NCI-H345 treated with DMSO at 0.1 percent for 48 hours (cell line): ENCODE measurements around the gene PSMB2.
"Not testable (repeated sequence)": the region's sequence is repeated elsewhere in the genome, so short reads cannot be mapped to it uniquely, and the experiment has no call there.

Experiments used
- DNase-seq: peaks from one replicate; lab custom pipeline; 2025; ENCODE audit not compliant: unreplicated experiment; lab: John Stamatoyannopoulos, UW

Gene PSMB2

DNA sequence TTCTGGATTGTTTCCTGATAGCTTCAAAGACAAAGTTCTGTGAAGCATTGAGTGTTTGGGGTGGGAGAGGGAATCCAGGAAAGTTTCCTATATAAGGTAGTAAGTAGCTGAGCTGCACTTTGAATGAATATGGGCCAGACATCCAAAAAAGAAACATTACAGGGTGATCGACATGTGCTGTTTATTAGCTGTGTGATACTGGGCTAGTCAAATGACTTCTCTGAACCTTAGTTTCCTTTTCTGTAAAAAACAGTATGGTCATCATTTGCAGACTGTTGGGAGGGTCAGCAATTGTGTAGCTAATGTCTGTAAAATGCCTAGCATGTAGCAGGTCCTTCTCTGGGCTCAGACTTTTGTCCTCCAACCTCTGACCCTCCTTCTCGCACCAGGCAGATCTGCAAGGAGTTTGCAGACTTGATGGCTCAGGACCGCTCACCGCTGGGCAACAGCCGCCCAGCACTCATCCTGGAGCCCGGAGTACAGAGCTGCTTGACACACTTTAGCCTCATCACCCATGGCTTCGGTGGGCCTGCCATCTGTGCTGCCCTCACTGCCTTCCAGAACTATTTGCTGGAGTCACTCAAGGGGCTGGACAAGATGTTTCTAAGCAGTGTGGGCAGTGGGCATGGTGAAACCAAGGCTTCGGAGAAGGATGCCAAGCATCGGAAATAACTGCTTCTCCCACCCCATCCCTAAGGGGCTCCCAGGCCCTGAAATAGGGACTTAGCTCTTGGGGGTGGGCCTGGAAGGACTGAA, 47.1 kb downstream of the PSMB2 start:
- DNase-seq = no peak

DNA sequence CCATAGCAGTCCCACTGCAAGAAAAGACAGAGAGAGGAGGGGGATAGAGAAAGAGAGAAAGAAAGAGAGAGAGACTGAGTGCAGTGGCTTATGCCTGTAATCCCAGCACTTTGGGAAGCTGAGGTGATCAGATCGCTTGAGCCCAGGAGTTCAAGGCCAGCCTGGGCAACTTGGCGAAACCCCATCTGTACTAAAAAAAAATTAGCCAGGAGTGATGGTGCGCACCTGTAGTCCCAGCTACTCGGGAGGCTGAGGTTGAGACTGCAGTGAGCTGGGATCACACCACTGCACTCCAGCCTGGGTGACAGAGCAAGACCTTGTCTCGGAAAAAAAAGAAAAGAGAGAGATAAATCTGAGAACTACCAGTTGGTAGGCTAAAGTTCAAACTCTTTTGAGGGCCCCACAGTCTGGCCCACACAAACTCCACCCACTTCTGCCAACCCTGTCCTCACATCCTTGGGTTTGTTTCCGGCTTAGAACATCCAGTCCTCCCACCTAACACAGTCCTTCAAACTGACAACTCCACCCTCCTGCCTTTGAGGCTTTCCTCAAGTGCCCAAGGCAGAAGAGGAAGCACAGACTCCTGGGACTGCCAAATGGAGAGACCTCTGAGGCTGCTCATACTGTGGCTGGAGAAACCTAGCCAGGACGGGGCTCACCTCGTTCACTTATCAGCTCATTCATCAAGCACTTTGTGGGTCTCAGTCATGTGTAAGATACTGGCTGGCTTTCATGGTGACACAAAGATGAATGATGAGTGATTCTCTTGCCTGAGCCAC, 48.1 kb downstream of the PSMB2 start:
- no peak for DNase-seq

DNA sequence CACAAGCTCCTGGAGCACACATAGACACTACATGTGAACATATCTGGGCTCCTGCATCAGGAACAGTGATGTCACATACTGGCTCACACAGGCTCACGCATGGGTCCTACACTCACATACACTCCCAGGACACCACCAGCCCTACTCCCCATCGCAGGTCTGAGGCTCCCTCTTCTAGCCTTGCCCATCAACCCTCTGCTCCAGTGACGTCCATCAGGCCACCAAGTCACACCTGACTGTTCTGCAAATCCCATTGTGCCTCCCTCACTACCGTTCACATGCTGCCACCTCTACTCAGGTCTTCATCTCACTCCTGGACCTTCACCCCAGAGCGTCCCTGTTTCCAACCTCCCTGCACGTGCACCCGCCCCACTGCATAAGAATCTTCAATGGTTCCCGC, 50.1 kb downstream of the PSMB2 start:
- no peak for DNase-seq

DNA sequence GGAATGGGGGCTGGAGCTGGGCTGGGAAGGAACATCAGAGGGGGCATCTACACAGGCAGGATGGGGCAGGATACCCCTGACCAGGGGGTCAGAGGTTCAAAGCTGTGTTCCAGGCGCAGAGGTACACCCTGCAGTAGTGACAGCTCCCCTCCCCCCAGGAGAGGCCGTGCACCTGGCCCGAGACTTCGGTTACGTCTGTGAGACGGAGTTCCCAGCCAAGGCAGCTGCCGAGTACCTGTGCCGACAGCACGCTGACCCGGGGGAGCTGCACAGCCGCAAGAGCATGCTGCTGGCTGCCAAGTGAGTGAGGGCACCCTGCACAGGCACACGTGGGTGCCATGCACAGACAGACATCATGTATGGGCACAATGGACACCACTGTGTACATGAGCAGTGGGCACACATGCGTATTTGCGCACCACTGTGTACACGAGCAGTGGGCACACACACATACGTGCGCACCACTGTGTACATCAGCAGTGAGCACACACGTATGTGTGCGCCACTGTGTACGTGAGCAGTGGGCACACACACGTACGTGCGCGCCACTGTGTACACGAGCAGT, 50.8 kb downstream of the PSMB2 start:
- DNase-seq = no peak

DNA sequence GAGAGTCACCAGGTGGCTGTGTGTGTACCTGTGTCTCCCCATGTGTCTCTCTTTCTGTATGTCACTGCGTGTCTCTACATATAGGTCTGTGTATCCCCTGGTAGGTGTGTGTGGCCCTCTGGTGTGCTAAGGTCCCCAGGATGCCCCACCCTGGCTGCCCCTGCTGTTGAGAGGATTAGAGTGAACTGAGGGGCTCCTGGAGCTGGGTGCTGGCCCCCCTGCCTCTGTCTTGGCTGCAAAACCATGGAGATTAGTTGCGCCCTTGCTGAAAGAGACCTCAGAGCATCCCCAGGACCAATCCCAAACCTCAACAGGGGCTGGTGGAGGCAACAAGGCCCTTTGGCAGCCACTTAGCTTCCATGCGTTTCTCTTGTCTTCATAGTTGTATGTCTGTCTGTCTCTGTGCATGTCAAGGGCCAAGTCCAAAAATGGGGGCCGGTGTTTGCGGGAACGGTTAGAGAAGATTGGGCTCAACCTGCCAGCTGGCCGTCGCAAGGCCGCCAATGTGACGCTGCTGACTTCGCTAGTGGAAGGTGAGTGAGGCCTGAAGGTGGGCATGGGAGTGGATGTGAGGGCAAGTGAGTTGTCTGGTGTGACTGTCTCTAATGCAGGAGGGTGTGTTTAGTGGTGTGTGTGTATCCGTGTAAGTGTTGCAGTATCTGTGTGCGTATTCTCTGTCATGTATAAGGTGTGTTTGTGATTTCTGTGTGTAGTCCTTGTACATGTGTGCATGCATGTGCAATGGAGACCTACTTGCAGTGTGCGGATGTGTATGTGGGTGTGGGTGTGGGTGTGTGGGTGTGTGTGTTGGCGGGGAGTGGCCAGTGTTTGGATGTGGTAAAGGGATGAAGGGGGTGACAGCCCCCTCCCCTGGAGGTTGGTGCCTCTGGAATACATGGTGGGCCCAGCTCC, 51.6 kb downstream of the PSMB2 start:
- DNase-seq = no peak

DNA sequence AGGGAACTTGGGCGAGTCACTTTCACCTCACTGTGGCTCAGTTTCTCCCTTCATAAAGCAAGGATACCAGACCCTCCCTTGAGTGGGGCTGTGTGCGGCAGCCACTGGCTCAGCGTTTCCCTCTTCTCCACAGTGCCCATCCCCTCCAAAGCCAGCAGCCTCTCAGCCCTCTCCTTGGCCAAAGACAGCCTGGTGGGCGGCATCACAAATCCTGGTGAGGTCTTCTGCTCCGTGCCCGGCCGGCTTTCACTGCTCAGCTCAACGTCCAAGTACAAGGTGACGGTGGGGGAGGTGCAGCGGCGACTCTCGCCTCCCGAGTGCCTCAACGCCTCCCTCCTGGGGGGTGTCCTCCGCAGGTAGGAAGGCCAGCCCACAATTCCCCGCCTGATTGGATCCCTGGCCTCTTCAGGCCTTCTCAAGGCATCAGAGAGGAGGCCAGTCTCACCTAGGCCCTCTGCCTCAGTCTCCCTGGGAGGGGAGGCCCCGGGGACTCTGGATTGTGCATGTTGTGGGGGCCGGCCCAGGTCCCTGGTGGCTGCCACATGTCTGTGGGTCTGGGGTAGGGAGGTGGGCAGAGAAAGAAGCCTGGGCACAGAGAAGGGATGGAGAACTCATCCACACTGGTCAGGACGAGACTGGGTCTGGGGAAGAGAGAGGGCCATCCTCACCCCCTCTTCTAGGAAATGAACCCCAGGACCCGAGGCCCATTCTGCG, 53.0 kb downstream of the PSMB2 start:
- no peak for DNase-seq

DNA sequence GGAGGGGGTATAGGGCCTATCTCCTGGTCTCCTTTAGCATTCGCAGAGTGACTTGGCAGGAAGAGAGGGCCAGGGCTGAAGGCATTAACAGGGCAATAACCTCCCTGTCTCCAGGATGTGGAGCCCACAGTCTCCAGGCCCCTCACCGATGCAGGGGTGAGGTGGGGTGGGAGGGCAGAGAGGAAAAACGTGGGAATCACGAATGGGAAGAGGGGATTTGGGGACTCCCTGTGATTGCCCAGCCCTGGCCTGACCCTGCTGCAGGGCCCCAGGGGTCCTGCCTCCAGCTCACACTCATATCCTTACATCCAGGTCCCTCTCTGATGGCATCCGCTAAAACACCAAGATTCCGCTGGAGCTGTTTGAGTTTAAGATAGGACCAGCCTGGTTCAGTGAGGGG, 53.6 kb downstream of the PSMB2 start:
- DNase-seq = no peak

DNA sequence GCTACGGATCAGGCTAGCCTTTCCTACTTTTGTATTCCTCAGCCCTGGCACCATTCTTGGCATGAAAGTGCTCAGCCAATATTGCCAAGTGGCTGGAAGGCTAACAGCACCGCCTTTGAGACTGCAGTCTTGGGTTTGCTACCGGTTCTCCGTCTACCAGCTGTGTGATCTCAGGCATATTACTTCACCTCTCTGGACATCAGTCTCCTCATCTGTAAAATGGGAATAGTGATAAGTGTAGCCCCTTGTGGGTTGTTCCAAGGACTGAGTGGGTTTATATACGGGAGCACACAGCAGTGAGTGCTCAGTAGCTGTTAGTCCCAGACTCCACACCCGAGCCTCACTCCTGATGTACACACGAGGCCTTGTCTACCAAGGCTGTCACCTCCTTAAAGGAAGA, 54.5 kb downstream of the PSMB2 start:
- no peak for DNase-seq

DNA sequence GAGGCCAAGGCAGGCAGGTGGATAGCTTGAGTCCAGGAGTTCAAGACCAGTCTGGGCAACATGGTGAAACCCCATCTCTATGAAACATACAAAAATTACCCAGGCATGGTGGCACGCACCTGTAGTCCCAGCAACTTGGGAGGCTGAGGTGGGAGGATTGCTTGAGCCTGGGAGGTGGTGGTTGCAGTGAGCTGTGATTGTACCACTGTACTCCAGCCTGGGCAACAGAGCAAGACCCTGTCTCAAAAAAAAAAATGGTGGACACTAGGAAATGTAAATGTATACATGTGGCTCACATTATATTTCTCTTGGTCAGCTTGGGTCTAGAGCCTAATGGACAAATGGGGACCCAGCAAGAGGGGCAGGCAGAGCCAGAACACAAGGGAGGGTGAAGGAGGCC, 55.5 kb downstream of the PSMB2 start:
- not testable (repeated sequence) for DNase-seq

DNA sequence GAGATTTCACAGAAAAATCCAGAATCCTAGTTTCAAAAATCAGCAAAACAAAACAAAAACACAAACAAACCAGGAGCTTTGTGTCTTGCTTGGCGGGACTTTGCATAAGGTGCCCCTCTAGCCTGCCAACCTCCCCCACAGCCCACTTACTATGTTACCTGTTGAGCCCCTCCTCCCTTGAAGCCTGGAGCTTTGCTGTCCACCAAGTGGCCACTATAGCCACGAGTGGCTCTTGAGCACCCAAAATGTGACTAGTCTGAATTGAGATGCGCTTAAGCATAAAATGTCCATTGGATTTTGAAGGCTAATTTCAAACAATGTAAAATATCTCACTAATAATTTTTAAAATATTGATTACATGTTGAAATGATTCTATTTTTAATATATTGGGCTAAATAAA, 56.0 kb downstream of the PSMB2 start:
- DNase-seq = no peak

DNA sequence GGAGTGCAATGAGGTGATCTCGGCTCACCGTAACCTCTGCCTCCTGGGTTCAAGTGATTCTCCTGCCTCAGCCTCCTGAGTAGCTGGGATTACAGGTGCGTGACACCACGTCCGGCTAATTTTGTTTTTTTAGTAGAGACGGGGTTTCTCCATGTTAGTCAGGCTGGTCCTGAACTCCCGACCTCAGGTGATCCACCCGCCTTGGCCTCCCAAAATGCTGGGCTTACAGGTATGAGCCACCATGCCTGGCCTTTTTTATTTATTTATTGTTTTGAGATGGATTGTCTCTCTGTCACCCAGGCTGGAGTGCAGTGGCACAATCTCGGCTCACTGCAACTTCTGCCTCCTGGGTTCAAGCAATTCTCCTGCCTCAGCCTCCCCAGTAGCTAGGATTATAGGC, 59.7 kb downstream of the PSMB2 start:
- not testable (repeated sequence) for DNase-seq

DNA sequence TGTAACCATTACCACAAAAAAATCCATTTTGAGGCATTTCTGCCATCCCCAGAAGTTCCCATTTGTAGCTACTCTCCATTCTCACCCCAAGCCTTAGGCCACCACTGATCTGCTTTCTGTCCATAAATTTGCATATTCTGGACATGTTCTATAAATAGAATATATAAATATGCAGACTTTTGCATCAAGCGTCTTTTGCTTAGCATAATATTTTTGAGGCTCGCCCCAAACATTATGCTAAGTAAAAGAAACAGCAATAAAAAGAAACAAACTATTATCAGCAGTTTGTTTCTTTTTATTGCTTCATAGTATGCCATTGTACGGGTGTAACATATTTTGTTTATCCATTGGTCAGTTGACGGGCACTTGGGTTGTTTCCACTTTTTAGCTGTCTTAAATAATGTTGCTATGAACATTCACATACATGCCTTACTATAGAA, 60.4 kb downstream of the PSMB2 start:
- no peak for DNase-seq

DNA sequence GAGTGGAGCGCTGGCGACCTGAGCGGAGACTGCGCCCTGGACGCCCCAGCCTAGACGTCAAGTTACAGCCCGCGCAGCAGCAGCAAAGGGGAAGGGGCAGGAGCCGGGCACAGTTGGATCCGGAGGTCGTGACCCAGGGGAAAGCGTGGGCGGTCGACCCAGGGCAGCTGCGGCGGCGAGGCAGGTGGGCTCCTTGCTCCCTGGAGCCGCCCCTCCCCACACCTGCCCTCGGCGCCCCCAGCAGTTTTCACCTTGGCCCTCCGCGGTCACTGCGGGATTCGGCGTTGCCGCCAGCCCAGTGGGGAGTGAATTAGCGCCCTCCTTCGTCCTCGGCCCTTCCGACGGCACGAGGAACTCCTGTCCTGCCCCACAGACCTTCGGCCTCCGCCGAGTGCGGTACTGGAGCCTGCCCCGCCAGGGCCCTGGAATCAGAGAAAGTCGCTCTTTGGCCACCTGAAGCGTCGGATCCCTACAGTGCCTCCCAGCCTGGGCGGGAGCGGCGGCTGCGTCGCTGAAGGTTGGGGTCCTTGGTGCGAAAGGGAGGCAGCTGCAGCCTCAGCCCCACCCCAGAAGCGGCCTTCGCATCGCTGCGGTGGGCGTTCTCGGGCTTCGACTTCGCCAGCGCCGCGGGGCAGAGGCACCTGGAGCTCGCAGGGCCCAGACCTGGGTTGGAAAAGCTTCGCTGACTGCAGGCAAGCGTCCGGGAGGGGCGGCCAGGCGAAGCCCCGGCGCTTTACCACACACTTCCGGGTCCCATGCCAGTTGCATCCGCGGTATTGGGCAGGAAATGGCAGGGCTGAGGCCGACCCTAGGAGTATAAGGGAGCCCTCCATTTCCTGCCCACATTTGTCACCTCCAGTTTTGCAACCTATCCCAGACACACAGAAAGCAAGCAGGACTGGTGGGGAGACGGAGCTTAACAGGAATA, 64.0 kb downstream of the PSMB2 start:
- DNase-seq = no peak

DNA sequence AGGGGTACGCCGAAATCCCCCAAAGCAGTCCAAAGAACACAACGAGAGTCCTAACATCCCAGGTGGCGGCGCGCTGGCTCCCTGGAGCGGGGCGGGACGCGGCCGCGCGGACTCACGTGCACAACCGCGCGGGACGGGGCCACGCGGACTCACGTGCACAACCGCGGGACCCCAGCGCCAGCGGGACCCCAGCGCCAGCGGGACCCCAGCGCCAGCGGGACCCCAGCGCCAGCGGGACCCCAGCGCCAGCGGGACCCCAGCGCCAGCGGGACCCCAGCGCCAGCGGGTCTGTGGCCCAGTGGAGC, 64.6 kb downstream of the PSMB2 start:
- DNase-seq = not testable (repeated sequence)

DNA sequence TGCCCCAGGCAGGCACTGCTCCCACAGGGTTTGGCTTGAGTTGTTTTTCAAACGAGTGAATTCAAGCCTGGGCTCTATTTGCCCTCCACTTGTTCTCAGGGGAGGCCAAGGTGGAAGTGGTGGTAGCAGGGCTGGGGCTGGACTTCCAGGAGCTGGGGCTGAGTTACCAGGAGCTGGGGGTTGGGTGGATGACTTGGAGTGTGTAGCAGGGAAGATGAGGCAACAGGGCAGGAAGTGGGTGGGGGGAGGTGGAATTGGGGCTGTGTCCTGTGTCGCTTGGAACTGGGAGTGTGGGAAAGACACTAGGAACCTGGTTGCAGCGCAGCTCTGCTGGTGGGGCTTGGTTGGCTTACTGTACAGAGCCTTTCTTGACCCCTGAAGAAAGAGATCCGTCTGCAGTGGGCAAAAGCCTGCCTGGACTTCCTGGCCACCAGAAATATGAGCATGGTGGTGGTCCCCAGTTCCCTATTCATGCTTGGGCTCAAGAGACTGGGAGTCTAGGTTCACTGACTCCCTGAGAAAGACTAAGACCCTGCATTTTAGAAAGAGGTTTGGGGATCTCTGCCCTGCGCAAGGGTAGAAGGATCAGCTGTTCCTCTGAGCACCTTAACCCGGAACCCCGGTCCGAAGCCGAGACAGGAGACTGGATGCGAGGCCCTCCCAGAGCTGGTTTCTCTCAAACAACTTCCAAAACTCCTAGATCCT, 65.1 kb downstream of the PSMB2 start:
- no peak for DNase-seq

DNA sequence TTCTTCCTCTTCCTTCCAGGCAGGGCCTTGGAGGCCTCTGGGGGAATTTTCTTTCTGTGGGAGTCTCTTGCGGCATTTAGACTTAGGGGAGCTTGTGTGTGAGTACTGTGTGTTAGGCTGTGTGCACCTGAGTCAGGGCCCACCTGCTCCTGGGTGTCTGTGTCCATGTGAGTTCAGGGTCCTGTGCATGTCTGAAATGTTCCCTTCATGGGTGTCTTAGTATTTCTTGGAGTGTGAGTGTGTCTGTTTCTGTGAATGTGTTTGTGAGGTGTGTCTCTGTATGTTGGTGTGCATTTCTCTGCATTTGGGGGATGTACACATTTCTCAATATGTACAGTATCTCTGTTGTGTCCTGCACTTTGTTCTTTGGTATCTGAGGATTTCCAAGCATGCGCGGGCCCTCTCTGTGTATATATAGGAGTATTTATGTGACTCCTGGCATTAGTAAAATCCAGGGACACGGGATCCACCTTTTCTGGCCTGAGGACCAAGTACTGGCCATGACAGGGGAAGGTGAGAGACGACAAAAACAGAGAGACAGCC, 65.8 kb downstream of the PSMB2 start:
- no peak for DNase-seq

DNA sequence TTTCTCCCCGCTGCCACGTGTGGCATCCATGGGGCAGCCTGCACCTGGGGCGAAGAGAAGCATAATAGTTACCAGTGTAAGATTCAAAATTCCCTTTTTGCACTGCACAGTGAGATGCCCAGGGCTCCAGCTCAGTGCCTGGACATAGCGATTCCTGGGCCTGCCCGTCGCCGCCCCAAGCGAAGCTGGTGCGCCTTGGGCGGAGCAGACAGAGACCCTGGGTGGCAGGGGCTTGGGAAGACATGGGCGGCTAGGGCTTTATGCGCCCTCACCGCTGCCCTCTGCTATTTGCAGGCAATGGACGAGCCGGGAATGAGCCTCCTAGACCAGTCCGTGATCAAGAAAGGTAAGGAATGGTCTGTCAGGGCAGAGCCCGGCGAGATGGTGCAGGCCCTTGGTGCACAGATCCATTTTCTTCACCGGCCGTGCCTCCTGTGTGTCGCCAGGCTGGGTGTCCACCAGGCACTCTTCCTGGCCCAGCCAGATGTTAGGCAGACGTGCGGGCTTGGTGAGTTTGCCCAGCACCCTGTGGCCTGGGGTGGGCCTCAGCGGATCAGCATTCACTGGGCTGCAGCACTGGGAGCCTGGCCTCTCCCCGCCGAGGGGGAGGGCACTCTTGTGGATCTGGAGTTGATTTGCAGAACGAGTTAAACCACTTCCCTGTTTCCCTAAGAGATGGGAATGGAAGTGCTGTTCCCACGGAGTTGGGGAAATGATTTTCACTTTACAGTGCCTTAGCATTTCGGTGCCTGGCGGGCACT, 66.5 kb downstream of the PSMB2 start:
- DNase-seq = no peak

DNA sequence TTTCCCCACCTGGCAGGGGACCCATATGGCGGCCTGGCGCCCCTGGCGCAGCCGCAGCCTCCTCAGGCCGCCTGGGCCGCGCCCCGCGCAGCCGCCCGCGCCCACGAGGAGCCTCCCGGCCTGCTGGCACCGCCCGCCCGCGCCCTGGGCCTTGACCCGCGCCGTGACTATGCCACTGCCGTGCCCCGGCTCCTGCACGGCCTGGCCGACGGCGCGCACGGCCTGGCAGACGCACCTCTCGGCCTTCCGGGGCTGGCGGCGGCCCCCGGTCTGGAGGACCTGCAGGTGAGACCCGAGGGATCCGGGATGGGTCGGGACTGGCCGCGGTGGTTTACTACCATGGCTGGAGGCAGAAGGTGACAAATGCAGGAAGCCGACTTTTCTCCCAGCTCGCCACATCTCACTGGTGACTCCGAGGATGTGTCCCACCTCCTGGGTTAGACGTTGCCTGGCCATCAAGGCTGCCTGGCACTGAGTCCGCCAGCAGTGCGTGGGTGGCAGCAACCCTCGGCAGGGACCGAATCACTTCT, 67.1 kb downstream of the PSMB2 start:
- no peak for DNase-seq
